ENCODE measurements around the gene MAML3.

- TF ChIP-seq CTCF (IDR thresholded peaks at IDR 0.05) (no peak), POLR2A (IDR thresholded peaks at IDR 0.05) (no peak), POLR2AphosphoS5 (IDR thresholded peaks at IDR 0.05) (no peak), EP300 (IDR thresholded peaks at IDR 0.05; ENCODE audit: low read depth) (no peak)
Measured at GRCh38 chr4:140098455-140099160, 55.4 kb downstream of the MAML3 start.

Measured in transverse colon (tissue), 4 donors.